Measurements from ENCODE around the gene GLYR1. TPM values are rescaled to one million over a fixed set of nuclear protein-coding genes. Genes with fewer than 3 reads are reported as not detected.

Gene GLYR1
- total and polyA plus RNA-seq, 7 donors: 28.6 to 74.1 (median 60.3) TPM

DNA sequence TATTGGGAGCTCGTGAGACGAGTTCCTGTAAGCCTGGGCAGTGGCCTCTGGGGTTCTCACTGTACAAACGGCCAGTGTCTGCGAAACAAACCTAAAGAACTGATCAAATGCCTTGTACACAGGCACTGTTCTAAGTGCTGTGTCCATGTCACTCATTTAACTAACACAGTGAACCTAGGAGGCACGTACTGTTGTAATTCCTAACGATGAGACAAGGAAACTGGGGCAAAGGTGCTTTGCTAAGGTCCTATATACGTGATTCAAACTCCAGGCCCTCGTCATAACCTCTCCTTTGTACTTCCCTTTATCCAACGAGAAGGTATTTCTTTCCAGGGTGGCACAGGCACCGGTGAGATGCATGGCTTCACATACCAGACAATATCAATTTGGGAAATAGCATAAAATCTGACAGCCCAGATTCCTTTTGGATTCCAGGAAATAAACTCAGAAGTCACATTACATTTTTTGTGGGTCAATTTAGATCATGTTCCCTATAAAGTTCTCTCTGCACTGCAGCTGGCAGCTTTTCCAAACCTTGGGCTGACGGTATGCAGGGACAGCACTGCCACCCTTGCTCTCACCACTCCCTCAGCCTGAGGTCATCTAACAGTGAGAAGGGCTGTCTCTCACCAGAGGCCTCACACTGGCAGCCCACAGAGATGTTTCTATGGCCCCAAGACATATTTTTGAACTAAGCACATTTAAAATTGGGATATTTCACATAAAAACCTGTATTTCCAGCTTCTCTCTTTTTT is 18.3 kb downstream of the GLYR1 start:
- TF ChIP-seq, protein P1, sequence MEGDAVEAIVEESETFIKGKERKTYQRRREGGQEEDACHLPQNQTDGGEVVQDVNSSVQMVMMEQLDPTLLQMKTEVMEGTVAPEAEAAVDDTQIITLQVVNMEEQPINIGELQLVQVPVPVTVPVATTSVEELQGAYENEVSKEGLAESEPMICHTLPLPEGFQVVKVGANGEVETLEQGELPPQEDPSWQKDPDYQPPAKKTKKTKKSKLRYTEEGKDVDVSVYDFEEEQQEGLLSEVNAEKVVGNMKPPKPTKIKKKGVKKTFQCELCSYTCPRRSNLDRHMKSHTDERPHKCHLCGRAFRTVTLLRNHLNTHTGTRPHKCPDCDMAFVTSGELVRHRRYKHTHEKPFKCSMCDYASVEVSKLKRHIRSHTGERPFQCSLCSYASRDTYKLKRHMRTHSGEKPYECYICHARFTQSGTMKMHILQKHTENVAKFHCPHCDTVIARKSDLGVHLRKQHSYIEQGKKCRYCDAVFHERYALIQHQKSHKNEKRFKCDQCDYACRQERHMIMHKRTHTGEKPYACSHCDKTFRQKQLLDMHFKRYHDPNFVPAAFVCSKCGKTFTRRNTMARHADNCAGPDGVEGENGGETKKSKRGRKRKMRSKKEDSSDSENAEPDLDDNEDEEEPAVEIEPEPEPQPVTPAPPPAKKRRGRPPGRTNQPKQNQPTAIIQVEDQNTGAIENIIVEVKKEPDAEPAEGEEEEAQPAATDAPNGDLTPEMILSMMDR (IDR thresholded peaks at IDR 0.05): no peak
- peaks cover 7 to 95% of the 10 kb centered on the region in 2 donors for H3K36me3 ChIP-seq (ENCODE audit: insufficient read depth in 1 of 2, low read depth in 1 of 2)
- H3K27ac ChIP-seq: peak overlapping the region; percentile 83
- ATAC-seq: peak; percentile 70 to 82 (median 81)
- WGBS, 3 donors: 37 to 52% (median 40%) methylated on average over 11 of the region's 11 CpGs
- intact Hi-C loops (cut with DNase I): no loop called here
- H3K4me3 ChIP-seq: no peak overlapping the region
- H3K4me1 ChIP-seq: peaks cover 70% of the 10 kb centered on the region
- no peaks in the 10 kb centered on the region for H3K9me3 ChIP-seq
- DNase-seq: peak in 1 of 2 donors; percentile 68
- no peaks in the 10 kb centered on the region for H3K27me3 ChIP-seq (ENCODE audit: insufficient read depth in 3 of 3, low read length in 2 of 3)

GRCh38 chr16:4826980-4827379 is 20.1 kb downstream of the GLYR1 start:
- DNase-seq: no peak
- ATAC-seq: no peak
- intact Hi-C loops (cut with DNase I): no loop called here
- Histone ChIP-seq H3K27me3 (ENCODE audit: insufficient read depth in 3 of 3, low read length in 2 of 3) (no peaks in the 10 kb centered on the region), H3K27ac (peak overlapping the region; percentile 83), H3K4me1 (peaks cover 68% of the 10 kb centered on the region), H3K36me3 (ENCODE audit: insufficient read depth in 1 of 2, low read depth in 1 of 2) (peaks cover 10 to 99% of the 10 kb centered on the region in 2 donors), H3K9me3 (no peaks in the 10 kb centered on the region), H3K4me3 (no peak overlapping the region)
- TF ChIP-seq, protein P1 (IDR thresholded peaks at IDR 0.05): no peak
- 43 to 58% (median 44%) methylated on average over 10 of the region's 10 CpGs for WGBS, 3 donors

DNA sequence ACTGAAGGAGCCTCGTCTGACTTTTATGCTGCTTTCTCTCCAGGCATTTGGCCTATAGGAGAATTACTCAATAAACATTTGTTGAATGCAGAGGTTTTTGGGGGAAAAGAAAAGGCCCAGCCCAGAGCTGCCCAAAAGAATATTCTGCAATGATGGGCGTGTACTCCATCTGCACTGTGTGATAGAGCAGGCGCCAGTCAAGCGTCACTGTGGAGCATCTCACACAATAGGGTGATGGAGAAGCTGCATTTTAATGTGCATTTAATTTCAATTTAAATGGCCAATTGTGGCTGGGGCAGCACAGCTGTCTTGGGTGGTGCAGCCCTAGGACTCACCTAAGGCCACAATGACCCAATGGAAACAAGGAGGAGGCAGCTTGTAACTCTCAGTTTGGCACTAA is 20.6 kb downstream of the GLYR1 start:
- Histone ChIP-seq H3K9me3 (no peaks in the 10 kb centered on the region), H3K27ac (peak overlapping the region; percentile 83), H3K27me3 (ENCODE audit: insufficient read depth in 3 of 3, low read length in 2 of 3) (no peaks in the 10 kb centered on the region), H3K4me3 (no peak overlapping the region), H3K4me1 (peaks cover 65% of the 10 kb centered on the region), H3K36me3 (ENCODE audit: insufficient read depth in 1 of 2, low read depth in 1 of 2) (peaks cover 10 to 99% of the 10 kb centered on the region in 2 donors)
- intact Hi-C loops (cut with DNase I): no loop called here
- TF ChIP-seq, protein P1 (IDR thresholded peaks at IDR 0.05): no peak
- DNase-seq: no peak
- WGBS, 3 donors: 76 to 87% (median 81%) methylated on average over 4 of the region's 4 CpGs
- no peak for ATAC-seq

DNA sequence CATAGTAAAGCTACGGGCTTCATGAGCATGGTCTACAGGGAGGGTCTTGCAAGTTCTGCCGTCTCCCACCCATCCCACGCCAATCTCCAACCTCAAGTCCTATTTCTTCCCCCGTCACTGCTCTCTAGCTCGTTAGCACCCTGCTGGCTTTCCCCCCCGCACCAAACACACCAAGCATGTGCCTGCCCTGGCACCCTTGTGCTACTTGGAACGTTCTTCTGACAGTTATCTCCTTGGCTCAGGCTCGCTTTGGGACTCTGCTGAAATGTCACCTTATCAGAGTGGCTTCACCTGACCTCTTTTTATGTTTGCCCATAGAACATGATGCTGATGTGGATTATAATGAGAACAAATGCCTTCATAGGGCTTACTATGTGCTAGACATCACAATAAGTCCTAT is 21.9 kb downstream of the GLYR1 start:
- 41 to 56% (median 46%) methylated on average over 8 of the region's 8 CpGs for WGBS, 3 donors
- H3K36me3 ChIP-seq (ENCODE audit: insufficient read depth in 1 of 2, low read depth in 1 of 2): peaks cover 5 to 99% of the 10 kb centered on the region in 2 donors
- no peaks in the 10 kb centered on the region for H3K27me3 ChIP-seq (ENCODE audit: insufficient read depth in 3 of 3, low read length in 2 of 3)
- intact Hi-C loops (cut with DNase I): no loop called here
- DNase-seq (no peak), ATAC-seq (peak in 3 of 4 donors; percentile 35 to 66 (median 45))
- H3K4me3 ChIP-seq: peak overlapping the region; percentile 7
- H3K27ac ChIP-seq: peak overlapping the region; percentile 41
- H3K4me1 ChIP-seq: peaks cover 53% of the 10 kb centered on the region
- TF ChIP-seq, protein P1 (IDR thresholded peaks at IDR 0.05): no peak
- no peaks in the 10 kb centered on the region for H3K9me3 ChIP-seq

All from psoas muscle (tissue), 8 donors.